CMK (cell line): ENCODE data around the gene SLC25A28.
"Not testable (repeated sequence)": the region's sequence is repeated elsewhere in the genome, so short reads cannot be mapped to it uniquely, and the experiment has no call there.

Experiments
- DNase-seq: peaks from one replicate; pipeline ENCODE4 v3.0.0-alpha.2; 2010; ENCODE audit warnings: low read depth

SLC25A28 gene

DNA sequence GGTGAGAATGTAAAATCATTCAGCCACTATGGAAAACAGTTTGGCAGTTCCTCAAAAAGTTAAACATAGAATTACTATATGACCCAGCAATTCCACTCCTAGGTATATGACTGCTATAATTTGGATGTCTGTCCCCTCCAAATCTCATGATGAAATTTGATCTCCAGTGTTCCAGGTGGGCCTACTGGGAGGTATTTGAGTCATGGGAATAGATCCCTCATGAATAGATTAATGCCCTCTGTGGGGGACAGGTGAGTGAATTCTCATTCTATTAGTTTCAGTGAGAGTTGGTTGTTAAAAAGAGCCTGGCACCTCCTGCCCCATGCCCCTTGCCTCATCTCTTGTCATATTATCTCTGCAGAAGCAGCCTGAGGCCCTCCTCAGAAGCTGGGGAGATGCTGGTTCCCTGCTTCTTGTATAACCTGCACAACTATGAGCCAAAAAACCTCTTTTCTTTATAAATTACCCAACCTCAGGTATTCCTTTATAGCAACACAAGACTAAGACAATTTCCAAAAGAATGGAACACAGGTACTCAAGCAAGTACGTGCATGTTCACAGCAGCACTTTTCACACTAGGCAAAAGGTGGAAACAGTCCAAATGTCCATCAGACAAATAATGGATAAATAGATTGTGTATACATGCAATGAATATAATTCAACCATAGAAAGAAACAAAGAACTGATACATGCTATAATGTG, 8.8 kb upstream of the SLC25A28 start:
- no peak for DNase-seq

DNA sequence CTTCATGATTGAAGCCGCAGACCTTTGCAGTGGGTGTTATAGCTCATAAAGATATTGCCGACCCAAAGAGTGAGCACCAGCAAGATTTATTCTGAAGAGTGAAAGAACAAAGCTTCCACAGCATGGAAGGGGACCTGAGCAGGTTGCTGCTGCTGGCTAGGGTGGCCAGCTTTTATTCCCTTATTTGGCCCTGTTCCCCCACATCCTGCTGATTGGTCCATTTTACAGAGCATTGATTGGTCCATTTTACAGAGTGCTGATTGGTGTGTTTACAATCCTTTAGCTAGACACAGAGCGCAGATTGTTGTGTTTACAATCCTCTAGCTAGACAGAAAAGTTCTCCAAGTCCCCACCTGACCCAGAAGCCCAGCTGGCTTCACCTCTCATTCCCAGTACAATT, 4.9 kb upstream of the SLC25A28 start:
- DNase-seq: not testable (repeated sequence)

DNA sequence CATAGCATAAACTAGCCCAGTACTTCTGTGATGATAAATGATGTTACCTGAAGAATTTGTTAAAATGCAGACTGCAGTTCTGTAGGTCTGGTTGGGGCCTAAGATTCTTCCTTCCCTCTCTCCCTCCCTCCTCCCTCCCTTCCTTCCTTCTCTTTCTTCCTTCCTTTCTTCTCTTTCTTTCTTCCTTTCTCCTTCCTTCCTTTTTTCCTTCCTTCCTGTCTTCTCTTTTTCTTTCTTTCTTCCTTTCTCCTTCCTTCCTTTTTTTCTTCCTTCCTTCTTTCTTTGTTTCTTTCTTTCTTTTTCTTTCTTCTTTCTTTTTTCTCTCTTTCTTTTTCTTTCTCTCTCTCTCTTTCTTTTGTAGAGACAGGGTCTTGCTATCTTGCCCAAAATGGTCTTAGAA, 3.7 kb upstream of the SLC25A28 start:
- DNase-seq: no peak

DNA sequence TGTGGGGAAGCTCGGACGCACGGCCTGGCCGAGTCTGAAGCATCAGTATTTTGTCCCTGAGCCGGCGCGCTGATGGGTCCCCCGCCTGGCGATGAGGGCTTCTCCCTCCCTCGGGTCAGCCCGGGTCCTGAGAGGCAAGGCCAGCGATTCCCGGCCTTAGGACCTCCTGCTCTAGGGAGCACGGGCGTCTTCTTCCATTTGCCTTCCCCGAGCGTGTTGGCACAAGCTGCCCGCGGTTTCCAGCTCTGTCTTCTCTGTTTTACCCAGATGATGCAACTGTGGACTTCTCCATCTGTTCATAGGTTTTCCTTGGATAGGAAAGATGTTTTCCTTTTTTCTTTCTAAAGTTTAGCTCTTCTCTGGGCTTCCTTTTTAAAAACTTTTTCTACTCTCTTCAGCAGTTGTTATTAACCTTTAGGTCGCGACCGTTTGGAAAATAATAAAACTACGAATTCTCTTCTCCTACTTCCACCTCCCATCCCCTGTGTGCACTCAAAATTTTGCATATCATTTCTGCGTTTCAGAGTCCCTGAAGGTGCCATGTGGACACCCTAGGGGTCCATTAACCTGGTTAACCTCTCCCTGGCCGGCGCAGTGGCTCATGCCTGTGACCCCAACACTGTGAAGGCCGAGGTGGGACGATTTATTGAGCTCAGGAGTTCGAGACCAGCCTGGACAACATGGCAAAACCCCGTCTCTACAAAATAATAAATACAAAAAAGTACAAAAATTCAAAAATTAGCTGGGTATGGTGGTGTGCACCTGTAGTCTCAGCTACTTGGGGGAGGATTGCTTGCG, 1.4 kb upstream of the SLC25A28 start:
- no peak for DNase-seq

DNA sequence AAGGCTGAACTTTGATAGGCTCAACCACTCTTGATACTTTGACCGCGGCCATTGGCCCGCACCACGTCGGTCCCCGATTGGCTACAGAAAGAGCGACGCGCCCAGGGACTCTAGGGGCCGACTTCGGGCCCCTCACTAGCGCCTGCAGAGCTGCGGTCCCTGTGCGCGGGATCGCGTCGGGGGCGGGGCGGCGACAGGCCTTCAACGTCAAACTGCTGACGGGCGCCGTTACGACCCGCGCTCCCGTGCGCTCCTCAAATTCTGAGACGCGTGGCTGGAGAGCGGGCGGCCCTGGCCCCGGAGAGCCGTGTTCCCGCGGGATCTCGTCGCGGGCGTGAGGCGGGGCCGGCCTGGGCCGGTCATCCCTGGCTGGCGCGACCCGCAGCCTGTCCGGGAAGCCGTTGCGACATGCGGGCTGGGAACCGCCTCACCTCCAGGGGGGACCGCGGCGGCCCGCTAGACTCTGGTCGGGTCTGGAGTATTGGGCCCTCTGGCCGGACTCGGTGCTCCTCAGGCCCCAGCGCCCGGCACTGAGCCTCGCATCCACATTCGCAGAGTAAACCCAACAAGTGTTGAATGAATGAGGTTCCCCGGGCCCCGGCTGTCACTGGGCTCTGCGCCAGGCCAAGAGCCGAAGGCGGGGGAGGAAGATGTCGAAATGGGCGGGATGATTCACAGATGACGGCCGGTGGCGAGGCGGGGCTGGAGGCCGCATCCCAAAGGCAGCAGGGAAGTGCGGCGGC, 643 bp upstream of the SLC25A28 start:
- DNase-seq: peak; percentile 100

DNA sequence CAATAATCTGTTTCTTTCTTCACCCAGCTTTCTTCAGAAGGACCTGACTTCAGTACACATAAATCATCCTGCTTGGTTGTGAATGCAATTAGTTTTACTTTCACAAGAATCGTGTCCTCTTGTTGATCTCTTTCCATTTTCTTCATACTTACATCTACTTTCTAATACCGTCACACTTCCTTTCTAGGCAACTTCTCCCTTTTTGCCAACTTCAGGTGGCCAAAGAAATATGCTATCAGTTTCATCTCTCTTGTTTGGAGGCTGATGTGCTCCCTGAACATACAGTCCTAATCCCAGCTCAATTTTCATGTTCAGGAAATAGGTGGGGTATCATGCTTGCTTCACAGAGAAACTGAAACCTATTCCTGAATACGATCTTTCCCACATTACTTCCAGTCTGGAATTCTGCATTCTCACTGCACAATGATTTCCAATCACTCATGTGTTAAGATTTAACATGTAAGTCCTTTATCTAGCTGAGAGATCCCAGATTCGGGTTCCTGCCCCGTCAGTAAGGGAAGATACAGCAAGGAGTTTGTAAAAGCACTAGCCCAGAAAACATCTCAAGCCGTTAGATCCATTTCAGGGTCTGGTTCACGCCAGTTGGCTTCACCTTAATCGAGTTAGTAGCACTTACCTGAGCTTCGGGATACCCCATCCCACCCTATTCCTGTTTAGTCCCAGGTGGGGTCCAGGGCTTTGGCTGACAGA, 994 bp downstream of the SLC25A28 start:
- no peak for DNase-seq

DNA sequence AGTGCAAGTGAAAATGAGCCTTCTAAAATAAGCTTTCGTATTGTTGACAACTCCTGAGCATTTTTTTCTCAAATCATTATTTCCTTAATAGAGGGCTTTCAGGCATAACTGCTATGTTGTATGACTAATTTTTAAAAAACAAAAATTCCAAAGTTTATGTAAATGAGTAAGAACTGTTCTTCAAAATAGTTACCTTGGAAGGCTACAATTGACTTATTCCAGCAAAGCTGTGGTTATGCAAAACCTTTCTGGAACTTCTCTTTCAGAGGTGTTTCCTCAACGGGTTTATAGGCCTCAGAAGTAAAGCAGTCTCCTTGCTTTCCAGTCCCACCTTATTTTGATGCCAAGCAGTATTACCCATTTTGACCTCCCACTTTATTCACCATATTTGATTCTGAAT, 2.5 kb downstream of the SLC25A28 start:
- DNase-seq: no peak

DNA sequence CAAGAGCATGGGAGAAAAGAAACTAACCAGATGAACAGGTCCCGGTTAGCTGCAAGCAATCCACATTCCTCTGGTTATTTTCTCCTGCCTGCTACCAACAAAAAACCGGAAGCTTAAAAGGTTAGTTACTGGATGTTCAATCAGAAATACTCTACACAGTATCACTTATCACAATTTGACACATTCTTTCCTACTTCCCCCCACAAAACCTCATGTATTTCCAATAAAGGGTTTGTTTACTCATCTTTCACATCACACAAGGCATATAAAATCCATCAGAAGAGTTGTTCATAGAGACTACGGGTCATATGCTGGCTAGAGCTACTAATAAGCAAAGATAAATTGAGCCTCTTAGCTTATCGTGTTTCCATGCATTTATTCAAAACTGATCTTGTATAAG, 4.8 kb downstream of the SLC25A28 start:
- no peak for DNase-seq

DNA sequence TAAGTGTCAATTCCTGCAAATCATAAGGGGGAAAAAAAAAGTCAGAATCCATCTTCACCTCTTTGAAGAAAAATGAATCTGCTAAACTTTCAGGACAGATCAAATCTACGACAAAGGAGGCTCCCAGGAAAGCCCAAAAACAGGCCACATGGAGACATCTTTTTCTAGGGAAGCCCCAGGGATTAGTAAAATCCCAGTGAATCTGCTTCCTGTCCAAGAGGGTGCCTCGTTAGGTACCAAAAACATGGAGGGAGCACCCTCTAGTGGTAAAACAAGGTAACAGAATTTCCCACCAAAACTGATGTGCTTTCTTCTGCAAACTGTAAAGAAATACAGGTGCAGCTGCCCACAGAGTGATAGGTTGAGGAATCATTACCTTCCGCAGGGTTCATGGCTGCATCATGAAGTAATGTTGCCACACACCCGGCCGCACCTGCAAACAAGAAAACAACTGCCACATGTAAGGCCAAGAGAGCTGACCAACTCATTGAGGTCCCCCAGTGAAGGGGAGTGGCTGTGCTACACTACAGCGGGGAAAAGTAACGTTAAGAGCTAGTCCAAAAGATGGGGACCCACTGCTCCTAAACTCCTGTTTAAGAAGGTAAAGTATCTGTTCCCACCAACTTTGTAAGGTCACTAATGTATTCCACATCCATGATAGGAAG, 7.9 kb downstream of the SLC25A28 start:
- DNase-seq: peak; percentile 35

DNA sequence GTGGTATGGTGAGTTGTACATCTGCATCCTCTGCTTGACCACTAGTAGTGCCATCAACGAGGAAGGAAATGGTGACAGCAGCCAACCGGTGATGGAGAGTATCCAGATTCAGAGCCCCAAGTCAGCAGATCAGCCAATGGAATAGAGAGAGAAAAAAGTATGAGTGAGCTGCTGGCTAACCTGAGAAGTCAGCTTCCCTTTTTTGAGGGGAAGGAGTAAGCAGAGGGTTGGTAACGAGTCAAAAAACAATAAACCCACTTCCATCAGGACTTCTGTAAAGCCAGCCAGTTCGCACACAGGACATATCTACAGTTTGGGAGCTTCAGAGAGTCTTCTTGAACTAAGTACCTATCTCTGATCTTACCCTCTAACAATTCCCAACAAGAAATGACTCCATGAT, 8.9 kb downstream of the SLC25A28 start:
- no peak for DNase-seq

DNA sequence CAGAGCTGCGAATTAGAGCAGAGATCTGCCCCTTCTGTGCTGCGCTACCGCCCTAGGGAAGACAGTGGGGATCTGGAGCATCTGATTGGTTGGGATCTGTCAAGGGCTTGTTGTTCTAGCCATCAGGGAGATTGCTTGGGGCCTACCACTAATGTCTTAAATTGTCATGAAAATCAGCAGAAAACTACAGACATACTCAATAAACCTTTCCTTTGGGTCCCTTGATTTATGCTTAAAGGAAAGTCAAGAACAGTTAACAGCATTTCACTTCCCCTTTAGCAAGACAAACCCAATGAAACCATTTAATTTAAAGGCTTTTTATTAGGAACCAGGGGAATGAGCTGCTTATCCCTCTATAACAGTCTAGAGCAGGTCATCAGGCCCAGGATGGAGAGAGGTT, 10.0 kb downstream of the SLC25A28 start:
- no peak for DNase-seq

DNA sequence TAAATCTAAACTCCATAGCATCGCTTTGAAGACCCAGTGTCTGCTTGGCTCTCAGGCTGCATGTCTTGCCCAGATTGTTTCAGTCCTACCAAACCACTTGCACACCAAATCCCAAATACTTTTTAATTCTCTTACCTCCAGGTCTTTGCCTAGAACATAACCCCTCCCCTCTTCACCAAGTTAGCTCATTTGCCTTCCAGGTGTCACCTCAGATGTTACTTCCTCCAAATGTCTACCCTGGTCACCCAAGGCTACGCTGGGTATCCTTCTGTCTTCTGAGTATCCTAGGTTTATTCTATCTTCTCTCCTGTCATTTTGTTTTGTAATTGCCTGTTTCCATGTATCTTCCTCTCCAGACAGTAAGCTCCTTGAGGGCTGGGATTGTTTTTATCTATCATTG, 11.1 kb downstream of the SLC25A28 start:
- DNase-seq: no peak

DNA sequence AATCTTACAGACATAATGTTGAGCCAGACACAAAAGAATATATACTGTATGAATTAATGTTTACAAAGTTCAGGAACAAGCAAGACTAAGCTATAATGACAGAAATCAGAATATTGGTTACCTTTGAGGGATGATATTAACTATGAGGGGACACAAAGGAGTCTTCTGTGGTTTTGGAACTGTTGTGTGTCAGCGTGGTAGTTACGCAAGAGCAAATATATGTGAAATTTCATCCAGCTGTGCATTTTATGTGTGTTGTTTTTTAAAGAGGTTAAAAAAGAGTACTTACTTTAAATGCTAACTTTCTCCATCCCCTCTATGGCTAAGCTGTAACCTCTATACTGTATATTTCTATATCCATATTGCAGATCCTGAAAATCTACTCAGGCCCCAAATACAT, 14.9 kb downstream of the SLC25A28 start:
- DNase-seq: no peak

DNA sequence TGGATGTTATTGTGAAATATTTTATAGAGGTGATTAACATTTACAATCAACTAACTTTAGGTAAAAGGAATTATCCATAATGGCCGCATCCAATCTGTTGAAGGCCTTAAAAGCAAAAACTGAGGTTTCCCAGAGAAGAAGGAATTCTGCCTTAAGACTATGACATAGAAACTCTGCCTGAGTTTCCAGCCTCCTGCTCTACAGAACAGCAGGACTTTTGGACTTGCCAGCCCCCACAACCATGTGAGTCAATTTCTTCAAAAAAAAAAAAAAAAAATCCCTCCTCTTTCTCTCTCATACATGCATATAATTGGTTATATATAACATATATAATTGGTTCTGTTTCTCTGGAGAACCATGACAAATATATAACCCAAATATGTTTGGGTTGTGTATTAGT, 15.4 kb downstream of the SLC25A28 start:
- DNase-seq: no peak

DNA sequence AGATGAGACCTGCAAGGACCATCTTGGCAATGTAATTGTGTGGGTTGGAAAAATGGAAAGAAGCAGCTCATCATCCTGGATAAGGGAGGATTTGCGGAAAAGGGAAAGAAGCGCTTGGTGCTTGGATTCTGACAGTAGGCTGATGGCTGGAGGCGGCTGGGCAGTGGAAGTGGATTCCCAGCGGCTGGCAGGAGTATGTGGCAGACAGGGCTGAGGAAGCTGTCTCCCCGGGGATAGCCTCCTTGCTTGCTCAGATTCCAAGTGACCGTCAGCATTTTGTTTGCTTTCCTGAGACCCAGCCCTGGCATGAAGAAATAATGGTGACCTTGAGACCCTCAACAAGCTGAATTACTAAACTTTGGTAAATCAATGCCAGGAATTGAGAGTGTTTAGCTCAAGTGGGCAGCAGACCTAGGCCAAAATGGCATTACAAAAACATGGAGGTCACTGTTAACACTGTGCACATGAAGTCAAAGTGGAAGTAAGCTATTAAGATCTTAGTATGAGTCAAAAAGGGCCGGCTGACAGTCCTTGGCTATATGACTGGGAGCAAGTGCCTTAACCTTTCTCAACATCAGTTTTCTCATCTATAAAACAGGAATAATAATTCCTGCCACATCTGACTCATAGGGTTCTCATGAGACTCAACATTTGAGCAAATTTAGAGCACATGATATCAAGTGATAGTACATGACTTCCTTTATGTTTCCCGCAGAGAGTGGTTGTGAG, 21.3 kb downstream of the SLC25A28 start:
- DNase-seq: no peak

DNA sequence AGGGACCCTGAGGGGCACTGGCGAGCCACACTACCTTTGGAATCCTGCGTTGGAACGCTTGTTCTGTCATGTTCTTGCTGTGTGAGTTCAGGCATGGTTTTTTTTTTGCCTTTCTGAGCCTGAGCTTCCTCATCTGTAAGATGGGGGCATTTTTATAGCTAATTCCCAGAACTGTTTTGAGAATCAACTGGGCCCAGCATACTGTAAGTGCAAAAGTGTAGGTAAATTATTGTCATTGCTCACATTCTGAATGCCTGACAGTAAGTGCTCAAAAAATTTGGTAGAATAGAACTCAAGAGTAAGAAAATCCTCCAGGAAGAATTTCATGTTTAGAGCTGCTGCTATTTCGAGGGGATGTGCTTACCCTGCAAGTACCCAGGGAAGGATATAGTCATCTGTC, 22.2 kb downstream of the SLC25A28 start:
- no peak for DNase-seq

DNA sequence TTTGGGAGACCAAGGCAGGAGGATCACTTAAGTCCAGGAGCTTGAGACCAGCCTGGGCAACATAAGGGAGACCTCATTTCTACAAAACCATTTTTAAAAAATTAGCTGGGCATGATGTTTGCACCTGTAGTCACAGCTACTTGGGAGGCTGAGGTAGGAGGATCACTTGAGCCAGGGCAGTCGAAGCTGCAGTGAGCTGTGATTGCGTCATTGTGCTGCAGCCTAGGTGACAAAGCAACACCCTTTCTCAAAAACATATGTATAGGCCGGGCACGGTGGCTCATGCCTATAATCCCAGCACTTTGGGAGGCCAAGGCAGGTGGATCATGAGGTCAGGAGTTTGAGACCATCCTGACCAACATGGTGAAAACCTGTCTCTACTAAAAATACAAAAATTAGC, 23.5 kb downstream of the SLC25A28 start:
- DNase-seq: not testable (repeated sequence)

DNA sequence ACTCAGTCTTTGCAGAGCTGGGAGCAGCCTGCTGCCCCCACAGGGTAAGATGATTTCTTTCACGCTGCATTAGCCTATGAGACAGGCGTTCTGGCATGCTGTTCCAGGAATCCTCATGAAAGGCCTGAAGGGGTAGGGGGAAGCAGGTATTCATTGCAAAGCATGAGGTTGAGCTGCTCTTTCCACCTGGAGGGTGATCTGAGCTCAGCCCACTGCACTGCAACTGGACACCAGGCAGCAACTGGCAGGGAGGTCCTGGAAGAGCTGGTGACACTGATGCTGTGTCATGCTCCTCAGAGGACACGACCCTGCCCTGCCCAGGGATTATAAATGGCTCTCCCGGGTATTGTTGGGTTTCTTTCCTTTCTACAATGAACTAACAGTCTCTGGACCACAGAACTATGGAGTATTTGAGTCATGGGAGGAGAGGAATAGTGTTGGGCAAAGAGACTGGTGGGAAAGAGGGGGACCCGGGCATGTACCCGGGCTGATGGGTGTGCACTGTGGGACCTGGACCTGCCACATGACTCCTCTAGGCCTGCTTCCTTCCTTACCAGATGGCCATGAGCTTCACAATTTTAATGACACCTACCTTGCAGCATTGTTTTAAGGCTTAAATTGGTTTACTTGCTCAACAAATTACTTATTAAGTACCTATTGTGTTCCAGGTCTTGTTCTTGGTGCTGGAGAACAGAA, 24.3 kb downstream of the SLC25A28 start:
- DNase-seq: no peak

DNA sequence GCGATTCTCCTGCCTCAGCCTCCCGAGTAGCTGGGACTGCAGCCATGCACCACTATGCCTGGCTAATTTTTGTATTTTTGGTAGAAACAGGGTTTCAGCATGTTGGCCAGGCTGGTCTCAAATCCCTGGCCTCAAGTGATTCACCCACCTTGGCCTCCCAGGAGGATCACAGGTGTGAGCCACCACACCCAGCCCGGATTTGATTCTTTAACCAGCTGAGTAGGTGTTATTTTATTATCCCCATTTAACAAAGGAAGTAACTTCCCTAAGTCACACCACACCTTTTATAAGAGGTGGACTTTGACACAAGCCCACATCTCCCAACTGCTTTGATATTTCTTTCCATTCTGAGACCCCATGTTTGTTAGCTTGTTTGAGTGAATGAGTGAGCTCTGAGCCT, 25.0 kb downstream of the SLC25A28 start:
- DNase-seq: no peak

DNA sequence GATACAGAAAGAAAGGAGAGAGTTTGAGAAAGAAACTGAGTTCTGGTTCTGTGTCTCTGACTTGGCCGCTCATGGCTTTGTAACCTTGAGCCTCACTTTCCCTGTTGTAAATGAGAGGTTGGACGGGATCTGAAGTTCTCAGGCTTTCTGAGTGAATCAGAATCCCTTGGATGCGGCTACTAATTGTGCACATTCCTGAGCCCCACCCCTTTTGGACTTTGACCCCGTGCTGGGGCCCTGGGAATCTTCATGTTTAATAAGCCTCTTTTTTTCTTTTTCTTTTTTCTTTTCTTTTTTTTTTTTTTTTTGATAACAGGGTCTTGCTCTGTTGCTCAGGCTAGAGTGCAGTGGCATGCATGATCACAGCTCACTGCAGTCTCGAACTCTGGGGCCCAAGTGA, 26.9 kb downstream of the SLC25A28 start:
- DNase-seq: no peak

DNA sequence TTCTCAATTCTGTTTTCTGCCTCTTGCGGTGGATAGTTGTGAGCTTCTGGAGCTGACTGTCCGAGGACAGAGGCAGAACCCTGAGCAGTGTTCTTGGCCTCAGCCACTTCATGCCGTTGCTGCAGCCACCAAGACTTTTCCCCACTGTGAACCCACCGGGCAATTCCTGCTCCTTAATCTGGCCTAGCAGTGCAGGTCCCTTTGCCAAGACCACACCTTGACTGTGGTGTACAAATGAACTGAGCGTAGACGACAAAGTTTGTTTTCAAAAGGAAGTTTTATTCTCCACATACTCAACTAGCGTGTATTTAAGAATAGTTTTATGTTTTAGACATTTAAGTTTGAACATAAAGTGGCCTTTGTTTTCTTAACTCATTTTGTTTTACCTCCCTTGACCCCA, 29.4 kb downstream of the SLC25A28 start:
- no peak for DNase-seq
